NCI-H1930 (cell line): Measurements from ENCODE around the gene PHF2.

Source experiments
- DNase-seq, 2 experiments: peaks; one replicate each; lab custom pipeline; 2025; lab: John Stamatoyannopoulos, UW

Gene PHF2

GRCh38 chr9:93678199-93679019, 102.0 kb downstream of the PHF2 start:
- DNase-seq = no peak

- no peak for DNase-seq
These were observed 103.4 kb downstream of the PHF2 start for GRCh38 chr9:93679536-93680442.

DNA sequence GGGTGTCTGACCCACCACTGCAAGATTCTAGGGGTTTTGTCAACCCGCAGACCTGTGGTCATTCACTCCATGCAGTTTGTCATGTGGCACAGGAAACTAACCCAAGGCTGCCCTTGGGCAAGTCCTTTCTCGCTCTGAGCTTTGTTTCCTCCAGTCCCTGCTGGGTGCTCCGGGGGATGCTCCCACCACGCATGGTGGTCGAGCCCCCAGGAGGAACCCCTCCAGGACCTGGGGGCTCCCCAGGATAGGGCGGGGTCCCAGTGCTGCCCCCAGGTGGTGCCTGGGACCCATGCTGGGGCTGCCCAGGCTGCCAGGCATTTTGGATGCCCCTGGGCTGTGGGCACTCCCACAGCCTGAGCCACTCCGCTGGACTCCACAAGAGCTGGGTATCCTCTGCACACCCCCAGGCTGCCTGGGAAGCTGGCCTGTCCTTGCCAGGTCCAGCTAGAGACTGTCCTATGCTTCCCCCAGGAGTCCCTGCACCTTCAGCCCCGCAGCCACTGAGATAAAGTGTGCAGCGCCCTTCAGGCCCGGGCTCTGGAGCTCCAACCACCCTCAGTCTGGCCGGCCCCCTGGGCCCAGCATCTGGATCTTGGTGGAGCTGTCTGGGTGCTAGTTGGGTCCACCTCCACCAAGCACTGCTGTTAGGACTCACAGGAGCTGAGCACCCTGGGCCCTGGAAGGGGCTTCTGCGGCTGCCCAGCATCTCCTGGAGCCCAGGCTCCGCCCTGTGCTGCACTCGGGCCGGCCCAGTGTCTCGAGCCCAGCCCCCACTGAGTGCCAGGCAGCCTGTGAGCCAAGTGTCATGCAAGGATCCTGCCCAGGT, 104.3 kb downstream of the PHF2 start:
- DNase-seq = no peak

- DNase-seq = no peak
These were observed 105.1 kb downstream of the PHF2 start for GRCh38 chr9:93681269-93682154.

DNA sequence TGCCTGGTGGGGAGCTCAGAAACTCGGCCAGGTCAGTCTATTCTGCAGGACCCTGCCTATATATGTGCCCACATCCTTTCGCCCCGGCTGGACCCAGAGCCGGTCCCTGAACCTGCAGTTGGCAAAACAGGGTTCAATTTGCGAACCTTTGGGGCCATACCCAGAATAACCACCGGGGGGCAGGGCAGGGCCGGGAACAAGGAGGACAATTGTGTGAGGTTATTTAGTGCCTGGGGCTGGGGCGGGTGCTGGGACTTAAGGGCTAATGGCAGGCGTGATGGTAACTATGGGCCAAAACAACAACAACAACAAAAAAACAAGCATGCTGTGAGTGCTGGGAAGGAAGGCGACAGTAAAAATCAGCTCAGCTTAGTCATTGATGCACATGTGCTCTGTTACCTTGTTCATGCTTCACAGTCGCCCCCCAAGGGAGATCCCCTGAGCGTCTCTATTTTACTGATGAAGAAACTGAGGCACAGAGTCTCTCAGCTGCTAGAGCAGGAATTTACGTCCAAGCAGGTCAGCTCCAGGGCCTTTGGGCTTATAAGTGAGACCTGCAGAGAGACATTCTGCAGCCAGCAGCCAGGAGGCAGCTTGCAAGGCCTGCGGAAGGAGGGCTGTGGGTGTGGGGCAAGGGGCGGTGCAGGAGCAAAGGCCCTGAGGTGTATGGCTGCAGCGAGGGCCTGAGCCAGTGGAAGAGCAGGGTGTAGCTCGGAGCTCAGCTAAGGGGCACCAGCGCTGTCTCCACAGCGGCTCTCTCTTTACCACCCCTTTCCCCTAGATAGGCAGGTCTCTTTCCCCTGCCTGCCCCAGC, 106.0 kb downstream of the PHF2 start:
- DNase-seq = peak in 1 of 2 experiments; percentile 5

GRCh38 chr9:93683331-93684134, 107.1 kb downstream of the PHF2 start:
- DNase-seq = no peak

DNA sequence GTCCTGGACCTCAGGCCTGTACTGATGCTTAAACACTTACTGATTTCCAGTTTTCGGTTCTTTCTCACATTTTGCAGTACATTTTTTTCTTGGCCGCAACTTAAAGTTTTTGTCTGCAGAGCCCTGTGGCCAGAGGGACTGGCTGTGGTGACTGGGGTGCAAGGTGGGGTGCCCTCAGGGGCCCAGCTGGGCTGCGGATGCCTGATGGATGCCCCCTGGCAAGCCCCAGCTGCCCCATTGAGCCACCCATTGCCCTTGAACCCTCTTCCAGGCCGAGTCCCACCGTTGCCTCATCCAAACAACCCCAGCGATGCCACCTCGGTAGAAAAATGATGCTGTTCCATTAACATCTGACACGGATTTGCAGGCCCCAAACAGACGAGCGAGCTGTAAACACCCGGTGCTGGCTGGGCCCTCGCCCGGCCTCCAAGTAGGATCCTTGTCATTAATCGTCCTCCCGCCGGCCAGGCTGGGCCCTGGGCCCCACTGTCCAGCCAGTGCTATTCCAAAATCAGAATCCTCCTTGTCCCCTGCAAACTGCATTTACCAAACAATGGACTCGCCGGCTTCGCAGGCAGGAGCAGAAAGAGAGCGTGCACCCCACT, 107.9 kb downstream of the PHF2 start:
- DNase-seq = no peak

GRCh38 chr9:93684806-93685543, 108.6 kb downstream of the PHF2 start:
- no peak for DNase-seq

GRCh38 chr9:93686127-93686879, 109.9 kb downstream of the PHF2 start:
- DNase-seq = no peak

DNA sequence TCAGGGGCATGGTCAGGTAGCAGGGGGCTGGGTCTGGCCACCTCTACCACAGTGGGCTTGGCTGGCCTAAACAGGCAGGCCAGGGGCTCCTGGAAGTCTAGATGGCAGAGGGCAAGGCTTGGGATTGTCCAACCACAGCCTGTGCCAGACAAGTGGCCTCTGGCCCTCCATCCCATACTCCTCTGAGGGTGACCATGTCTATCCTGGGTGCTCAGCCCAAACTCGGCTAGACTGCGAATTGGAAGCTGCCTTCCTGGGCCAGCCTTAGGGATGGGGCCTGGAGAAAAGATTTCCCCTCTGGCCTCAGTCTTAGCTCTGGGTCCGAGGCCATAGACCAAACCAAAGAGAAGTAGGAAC, 110.5 kb downstream of the PHF2 start:
- DNase-seq = no peak

GRCh38 chr9:93690618-93691017, 114.2 kb downstream of the PHF2 start:
- DNase-seq = no peak

GRCh38 chr9:93693129-93693528, 116.7 kb downstream of the PHF2 start:
- DNase-seq = no peak

GRCh38 chr9:93697352-93698139, 121.2 kb downstream of the PHF2 start:
- DNase-seq = peak in 1 of 2 experiments; percentile 6

- DNase-seq = no peak
These were observed 121.9 kb downstream of the PHF2 start for GRCh38 chr9:93698140-93698908.

DNA sequence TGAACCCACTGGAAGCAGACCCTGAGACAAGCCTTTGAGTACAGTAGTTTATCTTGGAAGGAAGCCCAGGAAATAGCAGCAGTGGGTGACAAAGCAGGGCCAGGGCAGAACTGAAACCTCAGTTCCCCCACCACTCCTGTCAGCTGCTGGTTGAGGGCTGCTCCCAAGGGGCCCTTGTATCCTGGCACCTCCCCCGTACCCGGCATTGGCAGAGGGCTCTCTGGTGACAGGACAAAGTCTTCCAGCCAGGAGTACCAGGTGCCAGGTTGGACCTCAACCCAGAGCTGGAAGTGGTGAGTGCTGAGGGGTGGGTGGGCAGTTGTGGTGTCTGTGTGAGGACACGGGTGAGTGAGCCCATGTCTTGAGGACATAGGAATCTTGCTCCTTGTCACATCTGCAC, 123.3 kb downstream of the PHF2 start:
- DNase-seq = no peak
